ENCODE data around the gene SV2B.

Gene SV2B

DNA sequence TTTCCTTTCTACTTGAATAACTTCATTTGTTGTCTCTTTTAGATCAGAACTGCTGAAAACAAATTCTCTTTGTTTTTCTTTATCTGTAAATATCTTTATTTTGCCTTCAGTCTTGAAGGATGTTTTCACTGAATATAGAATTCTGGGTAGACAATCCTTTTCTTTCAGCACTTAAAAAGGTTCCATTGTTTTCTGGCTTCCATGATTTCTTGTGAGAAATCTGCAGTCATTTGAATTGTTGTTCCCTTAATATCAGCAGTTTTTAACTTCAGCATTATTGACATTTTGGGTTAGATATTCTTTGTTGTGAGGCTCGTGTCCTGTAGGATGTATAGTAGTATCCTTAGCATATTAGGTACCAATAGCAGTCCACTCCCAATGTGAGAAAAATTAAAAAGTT is 65.8 kb downstream of the SV2B start:
- Histone ChIP-seq H3K9ac (ENCODE audit: low read depth, low read length) (no peak overlapping the region), H3K4me1 (ENCODE audit: control insufficient read depth, insufficient read depth, low read length) (no peaks in the 10 kb centered on the region), H3K27me3 (ENCODE audit: control insufficient read depth, insufficient read depth, low read length) (no peaks in the 10 kb centered on the region), H3K9me3 (ENCODE audit: control insufficient read depth, insufficient read depth, low read length) (peaks cover 13% of the 10 kb centered on the region), H3K36me3 (ENCODE audit: control insufficient read depth, insufficient read depth, low read length) (no peaks in the 10 kb centered on the region), H3K27ac (ENCODE audit: low read depth, low read length) (no peak overlapping the region), H3K4me3 (ENCODE audit: low read depth, low read length) (no peak overlapping the region)

DNA sequence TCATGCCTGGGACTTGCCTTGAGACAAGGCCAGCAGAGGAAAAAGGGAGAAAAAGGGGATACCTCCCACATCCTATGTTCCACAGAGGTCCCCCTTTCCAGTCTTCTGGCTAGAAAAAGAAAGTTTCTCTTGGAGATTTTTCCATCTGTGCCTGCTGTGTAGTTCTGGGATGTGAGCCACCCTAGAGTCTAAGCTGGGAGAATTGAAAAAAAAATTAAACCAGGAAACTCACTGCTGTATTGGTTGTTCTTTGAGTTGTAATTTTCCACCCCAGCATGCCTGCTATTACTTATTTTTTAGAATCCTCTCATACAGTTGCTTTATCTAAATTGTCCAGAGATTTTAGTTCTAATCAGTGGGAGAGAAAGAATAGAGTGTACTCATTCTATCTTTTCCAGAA is 68.4 kb downstream of the SV2B start:
- no peaks in the 10 kb centered on the region for H3K4me1 ChIP-seq (ENCODE audit: control insufficient read depth, insufficient read depth, low read length)
- H3K9me3 ChIP-seq (ENCODE audit: control insufficient read depth, insufficient read depth, low read length), result peaks cover 13% of the 10 kb centered on the region
- no peaks in the 10 kb centered on the region for H3K36me3 ChIP-seq (ENCODE audit: control insufficient read depth, insufficient read depth, low read length)
- H3K27ac ChIP-seq (ENCODE audit: low read depth, low read length), result no peak overlapping the region
- H3K9ac ChIP-seq (ENCODE audit: low read depth, low read length), result no peak overlapping the region
- H3K27me3 ChIP-seq (ENCODE audit: control insufficient read depth, insufficient read depth, low read length), result no peaks in the 10 kb centered on the region
- no peak overlapping the region for H3K4me3 ChIP-seq (ENCODE audit: low read depth, low read length)

DNA sequence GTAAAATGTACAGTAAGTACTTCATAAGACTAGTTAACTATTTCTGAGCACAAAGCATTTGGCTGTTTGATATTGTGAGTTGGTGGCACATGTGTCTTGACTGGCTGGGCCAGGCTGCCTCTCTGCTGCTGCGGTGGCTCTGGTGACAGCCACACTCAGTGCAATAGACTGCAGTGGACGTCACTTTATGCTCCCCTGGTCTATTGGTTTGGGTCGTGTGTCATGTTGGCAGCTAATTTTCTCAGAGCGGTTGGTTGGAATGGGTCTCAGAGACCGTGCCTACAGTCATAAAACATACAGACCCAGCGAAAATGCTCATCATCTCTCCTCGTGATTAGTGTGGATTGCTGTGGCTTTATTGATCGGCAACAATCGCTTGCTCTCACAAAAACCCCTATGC is 71.3 kb downstream of the SV2B start:
- Histone ChIP-seq H3K36me3 (ENCODE audit: control insufficient read depth, insufficient read depth, low read length) (no peaks in the 10 kb centered on the region), H3K4me1 (ENCODE audit: control insufficient read depth, insufficient read depth, low read length) (no peaks in the 10 kb centered on the region), H3K27me3 (ENCODE audit: control insufficient read depth, insufficient read depth, low read length) (no peaks in the 10 kb centered on the region), H3K27ac (ENCODE audit: low read depth, low read length) (no peak overlapping the region), H3K4me3 (ENCODE audit: low read depth, low read length) (no peak overlapping the region), H3K9me3 (ENCODE audit: control insufficient read depth, insufficient read depth, low read length) (no peaks in the 10 kb centered on the region; the same call in 1 of the 2 replicates), H3K9ac (ENCODE audit: low read depth, low read length) (no peak overlapping the region)

DNA sequence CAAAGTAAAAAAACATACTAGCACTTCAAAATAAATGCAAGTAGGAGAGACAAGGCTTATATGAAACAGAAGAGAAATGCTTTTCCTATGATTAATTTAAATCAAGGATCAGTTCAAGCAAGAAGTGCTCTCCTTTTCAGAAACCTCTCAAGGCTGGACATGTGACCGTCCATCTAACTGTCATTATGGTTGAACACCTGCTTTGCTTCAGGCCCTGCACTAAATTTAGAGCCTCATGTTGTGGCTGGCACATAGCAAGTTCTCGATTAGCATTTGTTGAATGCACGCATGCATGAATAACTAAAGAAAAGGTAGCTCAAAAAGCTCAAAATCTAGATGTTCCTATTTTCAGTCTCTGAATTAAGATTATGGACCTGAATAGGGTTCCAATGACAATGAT is 82.0 kb downstream of the SV2B start:
- H3K4me1 ChIP-seq (ENCODE audit: control insufficient read depth, insufficient read depth, low read length), result no peaks in the 10 kb centered on the region
- H3K27ac ChIP-seq (ENCODE audit: low read depth, low read length), result no peak overlapping the region
- no peaks in the 10 kb centered on the region for H3K36me3 ChIP-seq (ENCODE audit: control insufficient read depth, insufficient read depth, low read length)
- H3K4me3 ChIP-seq (ENCODE audit: low read depth, low read length), result no peak overlapping the region
- H3K9ac ChIP-seq (ENCODE audit: low read depth, low read length), result no peak overlapping the region
- no peaks in the 10 kb centered on the region for H3K27me3 ChIP-seq (ENCODE audit: control insufficient read depth, insufficient read depth, low read length)
- H3K9me3 ChIP-seq (ENCODE audit: control insufficient read depth, insufficient read depth, low read length), result no peaks in the 10 kb centered on the region

DNA sequence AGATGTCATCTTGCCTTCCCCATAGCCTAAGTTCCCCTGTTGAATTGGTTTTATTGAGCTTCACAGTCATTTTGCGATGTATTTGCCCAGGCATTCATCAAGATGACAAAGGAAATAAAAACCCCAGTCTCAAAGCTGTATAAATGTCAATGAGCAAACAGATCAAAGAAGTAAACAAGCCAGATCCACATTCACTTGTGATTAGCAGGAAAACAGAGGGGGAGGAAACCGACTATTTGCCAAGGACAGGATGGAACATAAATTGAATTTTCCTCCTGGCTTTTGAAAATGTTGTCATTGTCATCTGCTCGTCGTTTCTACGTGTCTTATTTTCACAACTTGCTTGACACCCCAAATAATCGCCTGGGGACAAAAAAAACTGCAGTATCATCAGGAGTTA is 83.5 kb downstream of the SV2B start:
- Histone ChIP-seq H3K4me1 (ENCODE audit: control insufficient read depth, insufficient read depth, low read length) (no peaks in the 10 kb centered on the region), H3K27ac (ENCODE audit: low read depth, low read length) (no peak overlapping the region), H3K9ac (ENCODE audit: low read depth, low read length) (no peak overlapping the region), H3K4me3 (ENCODE audit: low read depth, low read length) (no peak overlapping the region), H3K36me3 (ENCODE audit: control insufficient read depth, insufficient read depth, low read length) (no peaks in the 10 kb centered on the region), H3K27me3 (ENCODE audit: control insufficient read depth, insufficient read depth, low read length) (no peaks in the 10 kb centered on the region), H3K9me3 (ENCODE audit: control insufficient read depth, insufficient read depth, low read length) (no peaks in the 10 kb centered on the region)

DNA sequence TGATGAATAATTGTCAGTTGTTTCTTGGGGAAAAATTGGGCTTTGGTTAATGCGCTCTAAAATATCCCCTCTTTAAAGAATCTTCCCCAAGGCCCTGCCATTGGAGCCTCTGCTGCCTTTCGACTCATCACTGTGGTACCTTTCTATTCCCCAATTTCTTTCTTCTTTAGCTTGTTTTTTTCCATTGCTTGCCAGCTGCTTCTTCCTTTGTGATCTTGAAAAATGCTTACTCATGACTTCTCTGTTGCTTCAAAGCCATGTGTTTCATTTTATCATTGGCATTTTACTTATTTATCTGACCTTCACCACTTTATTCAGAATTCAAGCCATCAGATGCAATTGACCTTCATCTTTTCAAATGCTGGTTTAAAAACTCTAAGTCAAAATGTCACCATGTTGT is 84.4 kb downstream of the SV2B start:
- no peaks in the 10 kb centered on the region for H3K9me3 ChIP-seq (ENCODE audit: control insufficient read depth, insufficient read depth, low read length)
- no peaks in the 10 kb centered on the region for H3K4me1 ChIP-seq (ENCODE audit: control insufficient read depth, insufficient read depth, low read length)
- no peaks in the 10 kb centered on the region for H3K27me3 ChIP-seq (ENCODE audit: control insufficient read depth, insufficient read depth, low read length)
- no peaks in the 10 kb centered on the region for H3K36me3 ChIP-seq (ENCODE audit: control insufficient read depth, insufficient read depth, low read length)
- H3K27ac ChIP-seq (ENCODE audit: low read depth, low read length), result no peak overlapping the region
- H3K4me3 ChIP-seq (ENCODE audit: low read depth, low read length), result no peak overlapping the region
- no peak overlapping the region for H3K9ac ChIP-seq (ENCODE audit: low read depth, low read length)

DNA sequence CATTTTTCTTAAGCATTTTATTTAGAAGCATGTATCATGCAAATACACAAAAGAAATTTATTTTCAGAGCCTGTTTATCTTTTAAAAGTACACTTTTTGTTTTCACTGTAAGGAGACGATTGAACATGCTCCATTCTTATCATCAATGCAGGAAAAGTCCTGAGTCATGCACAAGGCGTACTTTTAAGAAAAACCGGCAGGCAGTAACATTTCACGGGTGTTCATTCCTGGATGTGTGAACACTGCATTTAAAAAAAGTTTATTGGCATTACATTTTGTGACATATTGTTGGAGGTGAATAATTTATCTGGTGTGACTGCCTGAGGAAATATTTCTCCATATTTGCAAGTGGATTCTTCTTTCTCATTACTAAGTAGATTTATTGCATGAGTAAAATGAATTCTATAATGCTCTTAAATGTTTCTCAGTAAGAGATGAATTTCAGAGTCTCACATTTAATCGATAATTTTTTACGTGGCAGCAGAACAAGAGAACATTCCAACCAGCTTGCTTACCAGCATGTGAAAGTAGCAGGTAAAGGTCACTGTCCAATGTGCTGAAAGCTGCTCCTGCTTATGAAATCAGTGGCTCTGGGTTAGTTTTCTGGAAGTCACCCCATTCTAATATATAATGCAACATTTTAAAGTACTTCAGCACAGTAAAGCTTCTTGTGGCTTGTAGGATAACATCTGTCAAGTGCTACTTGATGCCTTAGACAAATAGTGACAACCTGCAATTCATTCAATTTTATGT is 87.0 kb downstream of the SV2B start:
- H3K4me3 ChIP-seq (ENCODE audit: low read depth, low read length), result no peak overlapping the region
- H3K27me3 ChIP-seq (ENCODE audit: control insufficient read depth, insufficient read depth, low read length), result no peaks in the 10 kb centered on the region
- H3K9ac ChIP-seq (ENCODE audit: low read depth, low read length), result no peak overlapping the region
- no peaks in the 10 kb centered on the region for H3K9me3 ChIP-seq (ENCODE audit: control insufficient read depth, insufficient read depth, low read length)
- no peaks in the 10 kb centered on the region for H3K36me3 ChIP-seq (ENCODE audit: control insufficient read depth, insufficient read depth, low read length)
- no peak overlapping the region for H3K27ac ChIP-seq (ENCODE audit: low read depth, low read length)
- H3K4me1 ChIP-seq (ENCODE audit: control insufficient read depth, insufficient read depth, low read length), result no peaks in the 10 kb centered on the region

DNA sequence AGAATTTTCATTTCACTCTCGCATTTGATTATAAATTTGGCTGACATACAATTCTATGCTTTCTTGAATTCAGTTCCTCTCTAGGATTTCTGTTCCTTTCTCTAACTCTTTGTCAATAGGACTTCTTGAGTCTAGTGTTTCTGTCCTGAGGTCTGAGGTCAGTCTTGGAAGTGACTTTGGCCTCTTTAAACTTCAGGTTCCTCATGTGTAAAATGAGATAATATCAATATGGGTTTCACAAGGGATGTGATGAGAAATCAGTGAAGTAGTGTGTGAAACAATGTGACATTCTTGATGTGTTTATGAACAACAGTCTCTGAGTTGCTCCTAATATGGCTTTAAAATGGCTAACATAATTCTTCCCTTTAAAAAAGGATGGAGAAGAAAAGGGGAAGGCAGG is 92.2 kb downstream of the SV2B start:
- no peak overlapping the region for H3K4me3 ChIP-seq (ENCODE audit: low read depth, low read length)
- H3K27me3 ChIP-seq (ENCODE audit: control insufficient read depth, insufficient read depth, low read length), result no peaks in the 10 kb centered on the region
- no peak overlapping the region for H3K9ac ChIP-seq (ENCODE audit: low read depth, low read length)
- no peaks in the 10 kb centered on the region for H3K4me1 ChIP-seq (ENCODE audit: control insufficient read depth, insufficient read depth, low read length)
- no peaks in the 10 kb centered on the region for H3K36me3 ChIP-seq (ENCODE audit: control insufficient read depth, insufficient read depth, low read length)
- no peak overlapping the region for H3K27ac ChIP-seq (ENCODE audit: low read depth, low read length)
- H3K9me3 ChIP-seq (ENCODE audit: control insufficient read depth, insufficient read depth, low read length), result no peaks in the 10 kb centered on the region

DNA sequence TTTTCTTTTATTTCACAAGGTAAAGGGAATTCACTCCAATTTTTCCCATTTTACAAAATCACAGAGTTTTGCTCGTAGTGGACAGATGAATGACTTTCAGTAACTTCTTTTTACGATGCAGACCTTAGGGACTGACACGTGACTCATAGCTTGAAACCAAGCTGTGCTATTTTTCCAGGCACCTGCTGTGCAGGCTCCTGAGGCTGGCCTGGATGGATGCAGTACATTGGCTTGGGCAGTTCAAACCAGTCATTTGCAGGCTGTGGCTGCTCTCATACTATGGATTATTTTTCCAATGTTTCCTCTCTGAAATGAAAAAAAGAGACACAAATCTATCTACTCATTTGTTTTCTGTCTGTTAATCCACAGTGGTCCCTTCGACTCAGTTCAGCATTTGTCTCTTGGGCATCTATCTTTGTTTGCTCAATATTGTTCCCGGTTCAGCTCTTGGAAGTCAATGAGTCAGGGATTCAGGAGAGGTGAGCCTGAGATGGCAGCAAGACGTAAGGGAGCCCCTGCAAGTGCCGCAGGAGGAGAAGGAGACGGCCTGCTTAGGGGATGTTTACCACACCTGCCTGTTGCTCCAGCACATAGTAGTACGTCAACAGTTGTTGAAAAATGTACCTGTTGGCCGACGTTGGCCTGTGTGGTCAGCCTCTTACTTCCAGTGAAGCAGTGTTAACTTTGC is 92.8 kb downstream of the SV2B start:
- Histone ChIP-seq H3K9ac (ENCODE audit: low read depth, low read length) (no peak overlapping the region), H3K4me3 (ENCODE audit: low read depth, low read length) (no peak overlapping the region), H3K4me1 (ENCODE audit: control insufficient read depth, insufficient read depth, low read length) (no peaks in the 10 kb centered on the region), H3K27me3 (ENCODE audit: control insufficient read depth, insufficient read depth, low read length) (no peaks in the 10 kb centered on the region), H3K36me3 (ENCODE audit: control insufficient read depth, insufficient read depth, low read length) (no peaks in the 10 kb centered on the region), H3K27ac (ENCODE audit: low read depth, low read length) (no peak overlapping the region), H3K9me3 (ENCODE audit: control insufficient read depth, insufficient read depth, low read length) (no peaks in the 10 kb centered on the region)

DNA sequence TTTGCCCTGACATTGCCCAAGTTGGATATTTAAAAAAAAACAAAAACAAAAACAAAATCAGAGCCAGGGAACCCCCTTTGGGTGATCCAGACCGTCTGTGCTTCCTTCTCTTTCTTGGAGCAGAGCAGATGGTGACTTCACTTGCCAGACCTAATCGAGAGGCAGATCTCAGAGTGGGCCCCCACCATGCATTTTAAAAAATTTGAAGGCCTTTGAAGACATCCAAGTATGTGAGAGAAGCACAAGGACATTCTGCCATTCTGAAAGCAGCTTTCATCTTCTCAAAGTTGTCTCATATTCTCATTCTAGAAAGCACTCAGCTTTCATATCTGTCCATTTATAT is 93.3 kb downstream of the SV2B start:
- no peak overlapping the region for H3K9ac ChIP-seq (ENCODE audit: low read depth, low read length)
- H3K9me3 ChIP-seq (ENCODE audit: control insufficient read depth, insufficient read depth, low read length), result no peaks in the 10 kb centered on the region
- H3K27me3 ChIP-seq (ENCODE audit: control insufficient read depth, insufficient read depth, low read length), result no peaks in the 10 kb centered on the region
- no peak overlapping the region for H3K27ac ChIP-seq (ENCODE audit: low read depth, low read length)
- no peaks in the 10 kb centered on the region for H3K4me1 ChIP-seq (ENCODE audit: control insufficient read depth, insufficient read depth, low read length)
- H3K36me3 ChIP-seq (ENCODE audit: control insufficient read depth, insufficient read depth, low read length), result no peaks in the 10 kb centered on the region
- no peak overlapping the region for H3K4me3 ChIP-seq (ENCODE audit: low read depth, low read length)

DNA sequence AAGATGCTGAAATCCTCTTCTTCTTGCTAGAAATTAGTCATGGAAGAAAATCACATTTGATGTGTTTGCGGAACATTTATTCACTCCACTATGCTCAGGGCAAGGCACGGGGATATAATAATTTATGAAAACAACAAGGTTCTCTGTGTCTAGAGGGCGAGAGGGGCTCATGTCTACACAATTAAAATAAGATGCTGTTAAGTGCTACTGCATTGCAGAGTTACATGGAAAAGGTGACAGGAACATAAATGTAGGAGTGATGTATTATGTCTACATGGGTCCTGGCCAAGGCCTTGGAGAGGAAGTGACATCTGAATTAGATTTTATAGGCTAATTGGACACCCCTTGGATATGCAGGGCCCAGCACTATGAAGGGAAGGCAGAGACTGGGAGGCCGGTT is 96.1 kb downstream of the SV2B start:
- Histone ChIP-seq H3K9me3 (ENCODE audit: control insufficient read depth, insufficient read depth, low read length) (no peaks in the 10 kb centered on the region), H3K4me1 (ENCODE audit: control insufficient read depth, insufficient read depth, low read length) (no peaks in the 10 kb centered on the region), H3K4me3 (ENCODE audit: low read depth, low read length) (no peak overlapping the region), H3K36me3 (ENCODE audit: control insufficient read depth, insufficient read depth, low read length) (no peaks in the 10 kb centered on the region), H3K9ac (ENCODE audit: low read depth, low read length) (no peak overlapping the region), H3K27me3 (ENCODE audit: control insufficient read depth, insufficient read depth, low read length) (no peaks in the 10 kb centered on the region), H3K27ac (ENCODE audit: low read depth, low read length) (no peak overlapping the region)

All from HUES48 (cell line).